Fibroblast of skin of right biceps (primary cell): ENCODE results near the gene NR1H4.
A peak's percentile ranks its signal among the peaks of the same experiment; 100 is the strongest.
"Not testable (repeated sequence)": the region's sequence is repeated elsewhere in the genome, so short reads cannot be mapped to it uniquely, and the experiment has no call there.

ENCODE experiments used
- DNase-seq: peaks from one replicate; pipeline ENCODE4 v3.0.0-alpha.2; 2013

Gene NR1H4

GRCh38 chr12:100518376-100518775, 44.7 kb downstream of the NR1H4 start:
- no peak for DNase-seq

- DNase-seq: no peak
These were observed 46.5 kb downstream of the NR1H4 start for GRCh38 chr12:100520048-100520769.

GRCh38 chr12:100521958-100522357, 48.3 kb downstream of the NR1H4 start:
- no peak for DNase-seq

GRCh38 chr12:100528034-100528433, 54.4 kb downstream of the NR1H4 start:
- no peak for DNase-seq

GRCh38 chr12:100528471-100529127, 54.9 kb downstream of the NR1H4 start:
- DNase-seq: no peak

- no peak for DNase-seq
These were observed 56.2 kb downstream of the NR1H4 start for GRCh38 chr12:100529756-100530350.

GRCh38 chr12:100533376-100533775, 59.7 kb downstream of the NR1H4 start:
- DNase-seq: no peak

GRCh38 chr12:100534625-100535227, 61.1 kb downstream of the NR1H4 start:
- DNase-seq: no peak

GRCh38 chr12:100539202-100539601, 65.5 kb downstream of the NR1H4 start:
- peak; percentile 11 for DNase-seq

- no peak for DNase-seq
These were observed 70.5 kb downstream of the NR1H4 start for GRCh38 chr12:100544165-100544564.

- DNase-seq: no peak
These were observed 71.4 kb downstream of the NR1H4 start for GRCh38 chr12:100545092-100545491.

GRCh38 chr12:100553936-100554335, 80.3 kb downstream of the NR1H4 start:
- DNase-seq: no peak

- DNase-seq: peak; percentile 79
These were observed 81.0 kb downstream of the NR1H4 start for GRCh38 chr12:100554608-100555077.

- DNase-seq: no peak
These were observed 82.1 kb downstream of the NR1H4 start for GRCh38 chr12:100555722-100556121.

GRCh38 chr12:100557357-100557756, 83.7 kb downstream of the NR1H4 start:
- DNase-seq: no peak

GRCh38 chr12:100559261-100559660, 85.6 kb downstream of the NR1H4 start:
- not testable (repeated sequence) for DNase-seq

GRCh38 chr12:100564090-100564489, 90.4 kb downstream of the NR1H4 start:
- DNase-seq: no peak

- DNase-seq: no peak
These were observed 91.3 kb downstream of the NR1H4 start for GRCh38 chr12:100564905-100565467.

- DNase-seq: no peak
These were observed 92.4 kb downstream of the NR1H4 start for GRCh38 chr12:100565987-100566545.

- DNase-seq: no peak
These were observed 93.4 kb downstream of the NR1H4 start for GRCh38 chr12:100566887-100567637.

GRCh38 chr12:100567945-100568344, 94.3 kb downstream of the NR1H4 start:
- DNase-seq: no peak

- no peak for DNase-seq
These were observed 98.5 kb downstream of the NR1H4 start for GRCh38 chr12:100572184-100572583.
